SK-N-MC (cell line): ENCODE results near the gene DYTN.

ENCODE experiments used
- EZH2 ChIP-seq: fragments of 200-600 bp; sonication (generic); IDR thresholded peaks from one replicate; pipeline ENCODE4 v1.6.1; 2017; ENCODE audit warnings: antibody characterized with exemption
- POLR2AphosphoS5 ChIP-seq: IDR thresholded peaks from 2 replicates; pipeline ENCODE4 v1.6.1; 2012; ENCODE audit warnings: mild to moderate bottlenecking, low read depth, low read length, borderline replicate concordance

DNA sequence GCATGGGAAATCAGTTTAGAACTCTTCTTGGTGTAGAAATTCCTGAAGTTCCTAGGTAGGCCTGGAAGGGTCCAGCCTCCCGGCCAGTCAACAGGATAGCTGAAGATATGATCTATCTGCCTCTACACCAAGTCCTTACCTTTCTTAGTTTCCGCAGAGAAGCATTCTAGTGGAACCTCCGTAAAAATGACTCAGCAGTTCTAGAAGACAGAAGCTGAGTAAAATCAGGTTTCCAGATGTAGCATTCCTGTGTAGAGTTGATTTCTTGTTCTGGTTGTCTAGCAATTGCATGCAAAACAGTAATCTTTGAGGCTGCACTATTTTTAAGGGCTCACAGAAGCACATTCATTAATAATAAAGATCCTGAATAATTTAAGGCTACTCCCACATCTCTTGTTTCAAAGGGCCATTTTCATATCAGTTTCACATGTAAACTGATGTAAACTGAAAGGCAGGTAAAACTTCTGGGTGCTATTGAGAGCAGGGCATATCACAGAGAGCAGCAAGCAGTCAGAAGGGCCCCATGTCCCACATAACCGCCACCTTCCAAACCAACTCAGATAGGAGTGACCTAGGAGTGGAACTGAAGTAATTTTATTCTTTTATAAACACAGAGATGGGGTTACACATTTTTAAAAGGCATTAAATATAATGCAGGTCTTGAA lies 3.2 kb upstream of the DYTN start:
- no peak for TF ChIP-seq EZH2
- no peak for TF ChIP-seq POLR2AphosphoS5
